GM12878 (cell line): ENCODE data around the gene TXNDC15. TPM values are rescaled to one million over a fixed set of nuclear protein-coding genes. Genes with fewer than 3 reads are reported as not detected.

Experiments
- BRCA1 ChIP-seq: IDR thresholded peaks from 2 replicates; pipeline ENCODE4 v1.6.1; 2011; ENCODE audit warnings: low read depth, low read length, improper control_type of control experiment
- CHD1 ChIP-seq: IDR thresholded peaks from 2 replicates; pipeline ENCODE4 v1.6.1; 2012; ENCODE audit warnings: low read depth, low read length, improper control_type of control experiment
- CTCF ChIP-seq, 3 experiments: IDR thresholded peaks in 2 of 3; conservative IDR thresholded peaks in 1 of 3; 2 replicates each; pipeline ENCODE4 v1.5.1; 2011; ENCODE audit warnings: low read depth in 3 of 3, low read length in 3 of 3, mild to moderate bottlenecking in 3 of 3, control low read depth in 2 of 3, moderate library complexity in 2 of 3, inconsistent platforms in 1 of 3, mixed read lengths in 1 of 3; ENCODE audit not compliant: control insufficient read depth in 2 of 3, insufficient read depth in 1 of 3; ENCODE audit errors: extremely low read depth in 1 of 3
- E2F4 ChIP-seq: IDR thresholded peaks from 2 replicates; pipeline ENCODE4 v1.6.1; 2012; ENCODE audit warnings: low read depth, low read length, improper control_type of control experiment
- EGR1 ChIP-seq, 2 experiments: IDR thresholded peaks; 1 replicate in 1 of 2; 2 replicates in 1 of 2; pipeline ENCODE4 v1.6.1; 2011 to 2012; ENCODE audit warnings: low read depth in 2 of 2, low read length in 2 of 2, borderline replicate concordance in 1 of 2, mild to moderate bottlenecking in 1 of 2, moderate library complexity in 1 of 2
- ETV6 ChIP-seq, 2 experiments: fragments of 450-650 bp in 1 of 2; IDR thresholded peaks in 1 of 2; conservative IDR thresholded peaks in 1 of 2; 2 replicates each; pipeline ENCODE4 v1.6.1; 2014; ENCODE audit warnings: antibody characterized with exemption in 1 of 2, borderline replicate concordance in 1 of 2, low read depth in 1 of 2, mild to moderate bottlenecking in 1 of 2, moderate library complexity in 1 of 2
- FOXM1 ChIP-seq: IDR thresholded peaks from 2 replicates; pipeline ENCODE4 v1.6.1; 2012; ENCODE audit warnings: low read depth, mild to moderate bottlenecking, inconsistent platforms, low read length, moderate library complexity
- HDAC2 ChIP-seq: fragments of 200-600 bp; sonication (generic); IDR thresholded peaks from 2 replicates; pipeline ENCODE4 v1.6.1; 2017
- KAT2A ChIP-seq: conservative IDR thresholded peaks from 2 replicates; pipeline ENCODE4 v1.6.1; 2011; ENCODE audit warnings: low read depth, low read length; ENCODE audit not compliant: control insufficient read depth
- MEF2B ChIP-seq: fragments of 450-650 bp; IDR thresholded peaks from 2 replicates; pipeline ENCODE4 v1.6.1; 2018; ENCODE audit warnings: mild to moderate bottlenecking, moderate library complexity; ENCODE audit not compliant: partially characterized antibody, poor library complexity, severe bottlenecking
- MTA3 ChIP-seq: IDR thresholded peaks from 2 replicates; pipeline ENCODE4 v1.6.1; 2012; ENCODE audit warnings: low read length, inconsistent platforms, borderline replicate concordance
- NFIC ChIP-seq: IDR thresholded peaks from 2 replicates; pipeline ENCODE4 v1.6.1; 2012; ENCODE audit warnings: low read depth, mild to moderate bottlenecking, inconsistent platforms, low read length, moderate library complexity
- NFYB ChIP-seq: IDR thresholded peaks from 2 replicates; pipeline ENCODE4 v1.6.1; 2011; ENCODE audit warnings: low read depth, mild to moderate bottlenecking, low read length, improper control_type of control experiment, moderate library complexity; ENCODE audit not compliant: insufficient read depth
- NR2C1 ChIP-seq: fragments of 450-650 bp; IDR thresholded peaks from 2 replicates; pipeline ENCODE4 v1.6.1; 2017; ENCODE audit warnings: antibody characterized with exemption, mild to moderate bottlenecking, moderate library complexity
- PBX3 ChIP-seq: IDR thresholded peaks from 2 replicates; pipeline ENCODE4 v1.6.1; 2011; ENCODE audit warnings: mild to moderate bottlenecking, low read depth, low read length, moderate library complexity; ENCODE audit not compliant: insufficient replicate concordance
- POLR2A ChIP-seq: IDR thresholded peaks from 2 replicates; pipeline ENCODE4 v1.6.1; 2011; ENCODE audit warnings: low read depth, mild to moderate bottlenecking, low read length
- RELB ChIP-seq: fragments of 450-650 bp; IDR thresholded peaks from 2 replicates; pipeline ENCODE4 v1.6.1; 2017; ENCODE audit warnings: low read depth, mild to moderate bottlenecking, moderate library complexity
- RFX5 ChIP-seq: IDR thresholded peaks from 2 replicates; pipeline ENCODE4 v1.6.1; 2011; ENCODE audit warnings: low read depth, low read length, improper control_type of control experiment
- STAT3 ChIP-seq: IDR thresholded peaks from 2 replicates; pipeline ENCODE4 v1.6.1; 2011; ENCODE audit warnings: low read depth, low read length, improper control_type of control experiment
- SUZ12 ChIP-seq: fragments of 200-600 bp; sonication (generic); IDR thresholded peaks from one replicate; pipeline ENCODE4 v1.6.1; 2018; ENCODE audit warnings: antibody characterized with exemption, mild to moderate bottlenecking; ENCODE audit not compliant: unreplicated experiment
- TAF1 ChIP-seq: IDR thresholded peaks from 2 replicates; pipeline ENCODE4 v1.6.1; 2011; ENCODE audit warnings: mild to moderate bottlenecking, low read depth, low read length, borderline replicate concordance
- ZNF384 ChIP-seq: IDR thresholded peaks from 2 replicates; pipeline ENCODE4 v1.6.1; 2012; ENCODE audit warnings: low read depth, mild to moderate bottlenecking, low read length, improper control_type of control experiment, borderline replicate concordance
- ZNF622 ChIP-seq: fragments of 450-650 bp; IDR thresholded peaks from 2 replicates; pipeline ENCODE4 v1.6.1; 2017; ENCODE audit warnings: mild to moderate bottlenecking, inconsistent platforms
- ZZZ3 ChIP-seq: IDR thresholded peaks from 2 replicates; pipeline ENCODE4 v1.6.1; 2011; ENCODE audit warnings: low read depth; ENCODE audit not compliant: control insufficient read depth, insufficient read length
- polyA plus RNA-seq, 11 experiments: library from polyadenylated mRNA; depleted of rRNA in 4 of 11; unstranded in 6 of 11; stranded (reverse) in 5 of 11; fragments of >200 nt; fragmentation: Nextera tagmentation in 4 of 11; fragmentation: Illumina TruSeq in 1 of 11; extraction: Ambion mirVana in 4 of 11; extraction: Trizol in 1 of 11; gene quantifications; 1 replicate in 1 of 11; 2 replicates in 10 of 11; pipeline versions ENCODE4 v1.2.1 to v1.2.3, GENCODE V29; 2011 to 2016; ENCODE audit warnings: inconsistent platforms in 2 of 11, missing spikeins in 2 of 11, low read depth in 1 of 11
- total RNA-seq, 4 experiments: library from RNA; depleted of rRNA in 3 of 4; stranded (reverse); fragments of >200 nt in 3 of 4; fragmentation: Illumina TruSeq in 1 of 4; extraction: Trizol in 1 of 4; gene quantifications; 2 replicates each; pipeline versions ENCODE4 v1.2.1 to v1.2.3, GENCODE V29; 2013 to 2021

TXNDC15 gene
- total and polyA plus RNA-seq, 10 of the 15 experiments (the other 5 are each of a cell fraction or from before 2014, with no cell fraction given), result 8.1 to 60.6 (median 38.1) TPM

- no peak for TF ChIP-seq PBX3
- TF ChIP-seq MEF2B, result no peak
- no peak; the same call in 1 of the 2 replicates for TF ChIP-seq MTA3
- TF ChIP-seq TAF1, result no peak
- TF ChIP-seq FOXM1, result 0 out of 2 replicates have a peak, but pooled peaks have one; percentile 23
- no peak for TF ChIP-seq KAT2A
- TF ChIP-seq NR2C1, result no peak
- no peak for TF ChIP-seq E2F4
- no peak for TF ChIP-seq SUZ12
- TF ChIP-seq ZNF622, result no peak
- no peak for TF ChIP-seq CHD1
- TF ChIP-seq RELB, result peak; percentile 30; the same call in 1 of the 2 replicates
- peak; percentile 61 for TF ChIP-seq NFIC
- TF ChIP-seq ZZZ3, result no peak
- TF ChIP-seq STAT3, result no peak
- TF ChIP-seq ZNF384, result no peak
- TF ChIP-seq ETV6 (conservative IDR thresholded peaks at IDR 0.05 in 1 of 2, IDR thresholded peaks at IDR 0.05 in 1 of 2; ENCODE audit: borderline replicate concordance in 1 of 2, low read depth in 1 of 2), result peak in 1 of 2 experiments; percentile 76; a peak in 1 of 4 replicates
- TF ChIP-seq RFX5, result no peak
- no peak for TF ChIP-seq CTCF (IDR thresholded peaks at IDR 0.05 in 2 of 3, conservative IDR thresholded peaks at IDR 0.05 in 1 of 3; ENCODE audit: control insufficient read depth in 2 of 3, extremely low read depth in 1 of 3, insufficient read depth in 1 of 3, low read depth in 3 of 3, low read length in 3 of 3)
- TF ChIP-seq HDAC2, result no peak
- no peak for TF ChIP-seq EGR1 (IDR thresholded peaks at IDR 0.05; ENCODE audit: borderline replicate concordance in 1 of 2, low read depth in 2 of 2, low read length in 2 of 2)
- TF ChIP-seq POLR2A, result peak; percentile 21; the same call in 1 of the 2 replicates
- TF ChIP-seq BRCA1, result no peak
- no peak for TF ChIP-seq NFYB
These were observed 28.1 kb downstream of the TXNDC15 start (continued) for GRCh38 chr5:134902071-134902801.
